Activated T-cell treated with anti-CD3 and anti-CD28 coated beads, Interleukin-2, amount 50 U/mL, for 4 hours (primary cell): ENCODE measurements around the gene ANKS6. TPM values are rescaled to one million over a fixed set of nuclear protein-coding genes. Genes with fewer than 3 reads are reported as not detected.

Source experiments
- ATAC-seq, 2 donors: fragments of 200-7000 bp; cut with Tn5 transposase; one replicate each; pipeline ENCODE4 v1.10.0; 2021
- DNase-seq: peaks from one replicate; pipeline ENCODE4 v3.0.0-alpha.2; 2020
- H3K27me3 Mint-ChIP-seq: one replicate; pipeline ENCODE4 v1.8.0; 2021; ENCODE audit warnings: low read depth, mixed read lengths
- H3K36me3 Mint-ChIP-seq: one replicate; pipeline ENCODE4 v1.8.0; 2022; ENCODE audit warnings: mixed read lengths; ENCODE audit not compliant: insufficient read depth
- H3K4me1 Mint-ChIP-seq: one replicate; pipeline ENCODE4 v1.8.0; 2021; ENCODE audit warnings: low read depth, mixed read lengths
- H3K4me3 Mint-ChIP-seq: one replicate; pipeline ENCODE4 v1.8.0; 2021; ENCODE audit warnings: mild to moderate bottlenecking, moderate library complexity, mixed read lengths
- H3K9me3 Mint-ChIP-seq: one replicate; pipeline ENCODE4 v1.8.0; 2021; ENCODE audit warnings: mixed read lengths
- total RNA-seq, 3 donors: library from RNA; stranded (reverse); gene quantifications; one replicate each; pipeline ENCODE4 v1.2.1, GENCODE V29; 2021

Gene ANKS6
- total RNA-seq, 3 donors from 2014 or later = 15.3 to 18.5 (median 16.3) TPM

DNA sequence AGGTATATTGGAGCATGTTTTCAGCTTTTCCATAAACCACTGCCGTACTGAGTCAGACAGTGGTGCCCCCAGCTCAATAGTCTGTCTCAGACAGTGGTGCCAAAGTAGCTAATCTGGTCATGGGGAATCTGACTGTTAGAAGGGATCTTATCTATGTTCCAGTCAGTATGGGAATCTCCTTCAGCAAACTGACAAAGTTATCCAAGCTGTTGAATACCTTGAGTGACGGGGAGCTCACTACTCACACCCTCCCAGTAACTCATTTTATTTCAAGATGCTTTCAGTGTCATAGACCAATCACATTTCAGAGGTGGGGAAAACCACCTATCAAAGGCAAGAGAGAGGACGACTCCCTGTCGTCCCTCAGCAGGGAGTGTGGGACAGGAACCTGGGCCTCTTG, 18.7 kb downstream of the ANKS6 start:
- no peak for DNase-seq
- Mint-ChIP-seq H3K4me3 (no peak overlapping the region), H3K4me1 (no peaks in the 10 kb centered on the region), H3K27me3 (no peaks in the 10 kb centered on the region), H3K9me3 (no peaks in the 10 kb centered on the region), H3K36me3 (peaks cover 29% of the 10 kb centered on the region)
- ATAC-seq = no peak

DNA sequence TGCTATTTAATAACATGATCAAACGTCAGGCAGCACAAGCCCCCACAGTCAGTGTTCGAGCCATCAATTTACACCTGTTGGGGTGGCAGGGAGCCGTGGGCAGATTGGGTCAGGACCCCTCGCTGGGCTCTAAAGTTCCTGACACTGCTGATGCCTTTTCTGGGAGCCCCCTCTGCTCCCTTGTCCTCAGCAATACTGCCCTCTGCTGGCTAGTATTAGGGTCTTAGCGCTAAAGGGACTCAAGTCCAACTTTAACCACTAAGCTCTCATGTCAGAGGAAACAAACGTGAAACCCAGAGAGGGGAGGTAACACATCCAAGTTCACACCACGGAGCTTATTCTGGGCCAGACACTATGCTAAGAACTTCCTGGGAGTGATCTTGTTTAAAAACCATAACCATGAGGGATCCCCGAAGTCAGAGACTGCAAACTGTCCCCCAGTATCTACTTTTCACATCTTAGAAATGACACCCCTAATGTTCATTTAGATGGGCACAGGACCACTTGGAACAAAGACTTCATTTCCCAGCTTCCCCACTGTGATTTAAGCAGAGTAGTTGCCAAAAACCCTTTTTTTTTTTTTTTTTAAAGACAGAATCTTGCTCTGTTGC, 20.4 kb downstream of the ANKS6 start:
- no peak overlapping the region for H3K4me3 Mint-ChIP-seq
- DNase-seq = peak; percentile 16
- no peak for ATAC-seq
- no peaks in the 10 kb centered on the region for H3K9me3 Mint-ChIP-seq
- no peaks in the 10 kb centered on the region for H3K4me1 Mint-ChIP-seq
- no peaks in the 10 kb centered on the region for H3K27me3 Mint-ChIP-seq
- H3K36me3 Mint-ChIP-seq = peaks cover 29% of the 10 kb centered on the region

DNA sequence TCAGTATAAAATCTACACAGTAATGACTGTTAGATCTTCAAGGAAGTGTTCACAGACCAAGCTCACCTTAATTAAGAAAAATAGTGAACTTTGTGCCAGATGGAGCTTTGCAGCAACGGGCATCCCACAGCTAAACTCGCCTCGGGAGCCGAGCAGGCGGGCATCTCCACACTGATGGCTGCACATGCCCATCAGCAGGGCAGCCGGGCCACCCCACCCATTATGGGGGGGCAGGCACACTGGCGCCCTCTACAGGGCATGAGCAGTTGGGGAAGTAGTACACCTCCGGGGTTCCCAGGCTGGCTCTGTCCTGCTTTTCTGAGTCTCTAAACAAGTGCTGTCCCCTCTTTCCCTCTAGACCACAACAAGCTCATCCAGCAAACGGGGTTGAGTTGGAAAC, 21.6 kb downstream of the ANKS6 start:
- no peak overlapping the region for H3K4me3 Mint-ChIP-seq
- H3K4me1 Mint-ChIP-seq = no peaks in the 10 kb centered on the region
- no peak for ATAC-seq
- H3K9me3 Mint-ChIP-seq = no peaks in the 10 kb centered on the region
- no peak for DNase-seq
- H3K27me3 Mint-ChIP-seq = no peaks in the 10 kb centered on the region
- peaks cover 35% of the 10 kb centered on the region for H3K36me3 Mint-ChIP-seq

DNA sequence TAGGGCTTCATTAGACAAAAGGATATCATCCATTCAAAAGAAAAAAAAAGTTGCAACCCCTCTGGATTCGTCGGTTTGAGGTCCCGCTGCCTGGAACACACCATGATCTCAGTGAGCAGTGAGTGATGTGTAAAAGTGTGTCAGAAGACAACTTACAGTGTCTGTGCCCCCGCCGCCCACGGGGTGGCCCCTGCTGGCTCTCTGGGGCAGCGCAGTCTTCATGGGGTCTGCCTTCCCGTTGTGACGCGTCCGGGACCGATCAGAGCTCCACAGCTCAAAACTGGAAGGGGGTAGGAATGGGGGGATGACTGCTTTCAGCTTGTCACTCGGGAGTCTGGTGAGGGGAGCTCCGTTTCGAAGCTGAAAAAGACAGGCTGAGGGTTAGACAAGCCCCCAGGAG, 22.6 kb downstream of the ANKS6 start:
- Mint-ChIP-seq H3K4me3 (no peak overlapping the region), H3K4me1 (no peaks in the 10 kb centered on the region), H3K27me3 (no peaks in the 10 kb centered on the region), H3K36me3 (peaks cover 33% of the 10 kb centered on the region), H3K9me3 (no peaks in the 10 kb centered on the region)
- ATAC-seq = no peak
- no peak for DNase-seq

DNA sequence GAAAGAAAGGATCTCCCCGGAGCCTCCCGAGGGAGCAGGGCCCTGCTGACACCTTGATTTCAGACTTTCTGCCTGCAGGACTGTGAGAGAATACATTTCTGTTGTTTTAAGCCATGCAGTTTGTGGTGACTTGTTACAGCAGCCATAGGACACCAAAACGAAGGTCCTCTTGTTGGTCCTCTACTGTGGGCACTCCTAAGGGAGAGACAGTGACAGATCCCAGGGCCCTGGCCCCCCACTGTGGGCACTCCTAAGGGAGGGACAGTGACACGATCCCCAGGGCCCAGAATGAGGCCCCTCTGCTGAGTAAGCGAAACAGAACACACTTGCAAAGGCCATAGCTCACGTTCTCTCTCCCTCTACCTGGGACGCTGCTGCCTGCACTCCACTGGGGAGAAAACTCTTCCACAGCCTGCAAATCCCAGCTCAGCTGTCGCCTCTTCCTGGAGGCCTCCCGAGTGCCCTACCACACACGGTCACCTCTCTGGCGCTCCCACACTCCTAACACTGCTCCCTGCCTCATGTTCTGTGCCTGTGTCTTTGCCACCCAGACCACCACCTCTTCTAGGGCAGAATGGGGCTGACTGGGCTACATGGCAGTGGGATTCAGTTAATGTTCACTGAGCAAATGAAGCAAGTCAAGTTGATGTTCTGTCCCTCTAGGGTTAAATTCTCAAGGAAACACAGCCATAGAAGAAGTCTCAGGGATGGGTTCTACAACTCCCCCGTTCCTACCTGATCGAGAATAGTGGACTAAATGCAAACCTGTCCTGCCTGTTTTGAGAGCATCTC, 23.8 kb downstream of the ANKS6 start:
- Mint-ChIP-seq H3K9me3 (no peaks in the 10 kb centered on the region), H3K27me3 (no peaks in the 10 kb centered on the region)
- ATAC-seq = no peak

DNA sequence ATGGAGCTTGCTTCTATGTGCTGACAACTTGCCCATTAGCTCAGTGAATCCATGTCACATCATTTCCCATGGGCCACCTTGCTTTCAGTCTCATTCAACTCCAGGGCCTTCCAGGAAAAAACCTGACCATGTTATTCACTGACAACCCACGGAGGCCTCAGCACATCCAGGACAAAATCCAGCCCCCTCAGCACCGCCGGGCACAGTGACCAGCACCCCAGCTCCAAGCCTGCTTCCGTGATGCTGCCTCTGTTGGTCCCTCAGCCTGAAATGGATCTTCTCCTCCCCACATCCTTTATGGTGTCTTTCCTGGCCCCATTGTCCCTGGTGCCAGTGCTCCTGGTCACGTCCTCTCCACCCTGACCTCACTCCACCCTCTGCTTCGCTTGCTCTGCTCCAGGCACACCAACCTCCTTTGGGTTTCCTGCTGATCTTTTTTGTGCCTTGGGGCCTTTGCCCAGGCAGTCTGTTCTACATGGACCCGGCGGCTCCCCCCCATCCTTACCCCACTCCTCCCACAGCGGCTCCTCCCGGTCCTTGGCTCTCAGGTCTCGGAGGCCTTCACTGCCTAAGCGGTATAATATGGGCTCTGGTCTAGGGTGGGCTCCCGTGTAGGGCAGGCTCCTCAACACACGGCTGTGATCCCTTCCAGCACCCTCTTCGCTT, 25.0 kb downstream of the ANKS6 start:
- Mint-ChIP-seq H3K9me3 (no peaks in the 10 kb centered on the region), H3K4me3 (no peak overlapping the region), H3K27me3 (no peaks in the 10 kb centered on the region), H3K4me1 (no peaks in the 10 kb centered on the region), H3K36me3 (peaks cover 46% of the 10 kb centered on the region)
- ATAC-seq = no peak
- DNase-seq = no peak

More for the DNA sequence above, 23.8 kb downstream of the ANKS6 start:
- no peaks in the 10 kb centered on the region for H3K4me1 Mint-ChIP-seq
- DNase-seq = no peak
- H3K4me3 Mint-ChIP-seq = no peak overlapping the region
- H3K36me3 Mint-ChIP-seq = peaks cover 40% of the 10 kb centered on the region

DNA sequence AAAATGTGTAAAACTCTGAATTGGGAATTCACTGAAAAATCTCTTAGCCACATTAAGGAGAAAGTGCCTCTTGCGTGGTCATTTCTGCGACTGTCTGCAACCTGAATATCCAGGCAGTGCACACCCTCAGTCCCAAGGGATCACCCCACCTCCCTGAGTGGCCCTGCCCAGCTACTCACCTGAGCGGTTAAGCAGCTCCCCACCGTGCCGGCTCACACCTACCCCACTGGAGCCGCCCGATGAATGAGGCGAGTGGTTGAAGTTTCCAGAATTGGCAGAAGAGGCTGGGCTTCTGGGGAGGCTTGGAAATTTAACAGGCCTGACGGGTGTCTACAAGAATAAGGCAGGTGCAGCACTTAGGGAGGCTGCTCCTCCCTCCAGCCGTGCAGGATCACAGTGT, 25.6 kb downstream of the ANKS6 start:
- ATAC-seq (no peak), DNase-seq (no peak)
- Mint-ChIP-seq H3K4me1 (no peaks in the 10 kb centered on the region), H3K27me3 (no peaks in the 10 kb centered on the region), H3K36me3 (peaks cover 48% of the 10 kb centered on the region), H3K4me3 (no peak overlapping the region), H3K9me3 (no peaks in the 10 kb centered on the region)

DNA sequence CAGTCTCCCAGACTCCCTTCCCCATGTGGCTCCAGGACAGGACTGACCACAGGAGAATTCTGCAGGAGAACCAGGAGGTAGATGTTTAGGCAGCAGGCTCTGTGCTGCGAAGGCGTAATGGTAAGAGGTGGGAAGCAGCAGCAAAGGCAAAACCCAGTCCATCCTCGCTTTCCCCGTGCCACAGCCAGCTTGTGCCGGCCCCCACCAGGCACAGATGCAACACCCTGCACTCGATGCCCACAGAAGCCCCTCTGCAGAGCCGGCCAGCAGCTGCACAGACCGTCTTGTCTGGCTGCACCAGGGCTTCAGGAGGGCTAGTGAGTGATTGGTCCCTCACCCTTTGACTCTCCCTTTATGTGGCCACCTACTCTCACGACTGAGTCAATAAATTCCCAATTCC, 28.0 kb downstream of the ANKS6 start:
- Mint-ChIP-seq H3K4me3 (no peak overlapping the region), H3K36me3 (peaks cover 59% of the 10 kb centered on the region), H3K4me1 (no peaks in the 10 kb centered on the region), H3K9me3 (peaks cover 6% of the 10 kb centered on the region), H3K27me3 (no peaks in the 10 kb centered on the region)
- DNase-seq (no peak), ATAC-seq (no peak)

DNA sequence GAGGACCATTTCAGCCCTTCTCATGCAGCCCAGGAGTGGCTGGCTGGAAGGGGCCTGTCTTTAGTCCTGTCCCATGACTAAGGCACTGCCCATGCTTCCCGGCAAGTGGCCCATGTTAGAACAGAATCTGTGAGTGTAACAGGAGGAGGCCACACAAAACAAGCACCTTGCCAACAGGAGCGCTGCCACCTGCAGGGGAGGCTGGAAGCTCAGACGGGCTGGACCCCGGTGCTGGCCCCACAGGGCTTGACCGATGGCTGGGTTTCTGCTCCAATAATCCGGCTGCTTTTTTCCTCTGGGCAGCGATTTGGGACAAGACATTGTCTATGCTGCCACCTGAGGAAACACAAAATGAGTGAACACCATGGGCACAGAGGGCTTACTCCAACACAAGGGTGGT, 28.4 kb downstream of the ANKS6 start:
- DNase-seq (no peak), ATAC-seq (no peak)
- peaks cover 57% of the 10 kb centered on the region for H3K36me3 Mint-ChIP-seq
- no peak overlapping the region for H3K4me3 Mint-ChIP-seq
- peaks cover 6% of the 10 kb centered on the region for H3K9me3 Mint-ChIP-seq
- H3K4me1 Mint-ChIP-seq = no peaks in the 10 kb centered on the region
- H3K27me3 Mint-ChIP-seq = no peaks in the 10 kb centered on the region

DNA sequence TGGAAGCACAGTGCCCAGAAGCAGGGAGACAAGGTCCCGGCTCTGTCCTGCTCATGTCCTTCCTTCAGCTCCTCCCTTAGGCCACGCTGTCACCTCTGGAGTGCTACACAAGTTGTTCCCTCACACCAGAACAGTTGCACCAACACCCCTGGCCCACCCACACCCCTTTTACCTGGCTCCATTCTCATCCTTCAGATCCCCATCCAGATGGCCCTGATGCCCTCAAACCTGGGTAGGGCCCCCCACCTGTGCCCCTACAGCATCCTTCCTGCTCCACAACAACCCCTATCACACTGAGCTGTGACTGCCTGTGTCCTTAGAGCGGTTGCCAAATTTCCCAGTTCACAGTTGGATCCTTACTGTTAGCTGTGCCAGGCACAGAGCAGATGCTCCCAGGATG, 29.2 kb downstream of the ANKS6 start:
- DNase-seq (no peak), ATAC-seq (no peak)
- Mint-ChIP-seq H3K27me3 (no peaks in the 10 kb centered on the region), H3K36me3 (peaks cover 58% of the 10 kb centered on the region), H3K4me3 (no peak overlapping the region), H3K4me1 (no peaks in the 10 kb centered on the region), H3K9me3 (peaks cover 6% of the 10 kb centered on the region)

DNA sequence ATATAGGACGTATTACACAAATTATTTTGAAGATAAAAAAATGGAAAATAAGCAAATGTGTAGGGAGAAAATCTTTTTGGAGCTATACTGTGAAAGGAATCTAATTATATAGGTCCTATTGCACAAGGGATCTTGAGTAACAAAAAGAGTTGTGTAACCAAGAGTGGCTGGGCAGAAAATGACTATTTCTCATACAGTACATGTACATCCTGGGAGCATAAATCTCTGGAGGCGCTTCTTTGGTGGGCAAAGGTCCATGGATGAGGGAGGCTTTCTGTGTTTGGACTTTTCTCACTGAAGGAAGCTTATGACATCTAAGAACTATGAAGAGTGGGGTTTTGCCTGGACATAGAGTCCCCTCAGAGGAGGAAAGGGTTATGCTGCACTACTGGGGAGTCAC, 29.8 kb downstream of the ANKS6 start:
- no peak for DNase-seq
- Mint-ChIP-seq H3K4me3 (no peak overlapping the region), H3K4me1 (no peaks in the 10 kb centered on the region), H3K27me3 (no peaks in the 10 kb centered on the region), H3K9me3 (peaks cover 6% of the 10 kb centered on the region), H3K36me3 (peaks cover 54% of the 10 kb centered on the region)
- ATAC-seq = no peak

DNA sequence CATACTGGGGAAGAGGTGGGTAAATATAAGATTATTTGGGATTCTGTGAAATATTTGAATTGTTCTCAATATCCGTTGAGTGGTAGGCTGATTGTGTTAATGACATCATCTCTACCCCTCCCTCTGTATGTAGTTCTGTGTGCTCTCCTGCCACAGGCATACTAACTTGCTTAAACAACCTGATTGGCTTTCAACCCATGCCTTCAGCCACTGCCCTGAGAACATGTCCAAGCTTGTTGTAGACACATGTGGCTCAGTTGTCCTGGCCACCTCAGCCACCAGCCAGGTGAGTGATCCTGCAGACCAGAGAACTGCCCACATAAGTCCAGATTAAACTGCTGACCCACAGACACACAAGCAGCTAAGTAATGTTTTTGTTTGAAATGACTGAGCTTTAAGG, 31.1 kb downstream of the ANKS6 start:
- peaks cover 53% of the 10 kb centered on the region for H3K36me3 Mint-ChIP-seq
- no peaks in the 10 kb centered on the region for H3K27me3 Mint-ChIP-seq

DNA sequence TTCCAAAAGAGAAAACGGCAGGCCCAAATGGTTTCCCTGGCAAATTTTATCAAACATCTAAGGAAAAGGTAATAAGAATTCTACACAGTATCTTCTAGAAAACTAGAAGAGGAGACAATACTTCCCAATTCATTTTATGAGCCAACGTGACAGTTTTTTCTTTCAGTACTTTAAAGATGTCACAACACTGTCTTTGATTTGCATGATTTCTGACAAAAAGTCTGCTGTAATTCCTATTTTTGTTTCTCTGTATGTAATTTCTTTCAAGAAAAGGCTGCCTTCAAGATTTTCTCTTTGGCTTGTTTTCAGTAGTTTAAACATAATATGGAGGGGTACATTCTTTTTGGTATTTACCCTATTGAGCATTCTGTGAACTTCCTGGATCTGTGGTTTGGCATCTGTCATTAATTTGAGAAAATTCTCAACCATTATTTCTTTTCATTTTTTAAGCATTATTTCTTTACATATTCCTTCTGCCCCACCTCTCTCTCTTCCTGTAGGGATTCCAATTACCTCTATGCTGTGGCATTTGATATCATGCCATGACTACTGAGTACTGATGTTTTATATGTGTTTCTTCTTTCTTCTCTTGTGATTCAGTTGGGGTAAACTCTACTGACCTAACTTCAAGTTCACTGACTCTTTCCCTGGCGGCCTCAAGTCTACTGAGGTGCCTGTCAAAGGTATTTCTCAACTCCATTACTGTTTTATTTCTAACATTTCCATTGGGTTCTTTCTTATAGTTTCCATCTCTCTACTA, 32.2 kb downstream of the ANKS6 start:
- no peak overlapping the region for H3K4me3 Mint-ChIP-seq
- H3K4me1 Mint-ChIP-seq = no peaks in the 10 kb centered on the region
- ATAC-seq (no peak), DNase-seq (no peak)
- H3K36me3 Mint-ChIP-seq = peaks cover 51% of the 10 kb centered on the region
- H3K9me3 Mint-ChIP-seq = peaks cover 11% of the 10 kb centered on the region
- no peaks in the 10 kb centered on the region for H3K27me3 Mint-ChIP-seq

More for the DNA sequence above, 31.1 kb downstream of the ANKS6 start:
- Mint-ChIP-seq H3K4me1 (no peaks in the 10 kb centered on the region), H3K9me3 (peaks cover 6% of the 10 kb centered on the region), H3K4me3 (no peak overlapping the region)
- no peak for DNase-seq
- ATAC-seq = no peak

DNA sequence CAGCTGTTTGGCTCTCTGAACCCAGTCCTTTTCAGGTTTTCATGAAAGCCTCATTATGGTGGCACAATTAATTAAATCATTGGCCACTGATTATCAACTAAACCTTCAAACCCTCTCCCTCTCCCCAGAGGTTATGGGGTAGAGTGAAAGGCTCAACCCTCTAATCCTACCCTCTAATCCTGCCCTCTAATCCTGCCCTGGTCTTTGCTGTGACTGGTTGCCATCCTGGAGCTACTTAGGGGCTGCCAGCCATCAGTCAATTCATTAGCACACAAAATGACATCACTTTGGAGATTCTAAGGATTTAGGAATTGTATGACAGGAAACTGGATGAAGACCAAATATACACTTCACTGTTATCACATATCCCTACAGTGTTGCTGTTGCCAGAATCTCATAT, 36.1 kb downstream of the ANKS6 start:
- no peak for ATAC-seq
- no peak overlapping the region for H3K4me3 Mint-ChIP-seq

More for the DNA sequence above, 36.1 kb downstream of the ANKS6 start:
- no peaks in the 10 kb centered on the region for H3K4me1 Mint-ChIP-seq
- peaks cover 59% of the 10 kb centered on the region for H3K36me3 Mint-ChIP-seq
- DNase-seq = no peak
- no peaks in the 10 kb centered on the region for H3K27me3 Mint-ChIP-seq
- H3K9me3 Mint-ChIP-seq = peaks cover 23% of the 10 kb centered on the region
